ENCODE measurements around the gene BMPR1B.

BMPR1B gene

DNA sequence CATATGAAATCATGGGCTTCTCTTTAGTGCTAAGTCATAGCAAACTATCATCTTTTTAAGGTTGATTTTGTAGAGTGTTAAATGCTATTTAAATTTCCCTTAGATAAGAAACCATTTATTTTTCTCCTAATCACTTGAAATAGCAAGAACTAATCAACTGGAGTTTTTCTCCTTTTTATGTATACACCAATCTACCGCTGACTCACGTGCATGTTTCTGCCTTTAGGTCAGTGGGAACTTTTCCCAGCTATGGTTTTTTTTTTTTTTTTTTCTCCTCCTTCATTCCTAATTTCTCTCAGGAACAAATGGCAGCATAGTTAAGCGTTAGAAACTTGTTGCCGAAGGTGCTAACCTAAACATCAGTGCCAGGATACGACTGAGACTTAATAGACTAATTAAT is 176.4 kb downstream of the BMPR1B start:
- H3K9ac ChIP-seq (ENCODE audit: low read length), result no peak overlapping the region
- WGBS (ENCODE audit: extremely low coverage, insufficient coverage, insufficient read length), result no CpG with 5 or more reads among the region's 5 CpGs
- peak; percentile 29 to 68 for DNase-seq
- no peak overlapping the region for H4K91ac ChIP-seq (ENCODE audit: low read depth, low read length)
- H3K4me1 ChIP-seq (ENCODE audit: control insufficient read depth in 1 of 2, insufficient read depth in 2 of 2, low read length in 2 of 2), result peaks cover 0 to 2% of the 10 kb centered on the region in 2 experiments
- no peak overlapping the region for H3K27ac ChIP-seq (ENCODE audit: low read depth, low read length)
- H2AK5ac ChIP-seq (ENCODE audit: low read length), result no peak overlapping the region
- no peak overlapping the region for H2AFZ ChIP-seq (ENCODE audit: insufficient read depth, low read length, poor library complexity)
- no peak overlapping the region for H3K18ac ChIP-seq (ENCODE audit: low read length)
- H2BK12ac ChIP-seq (ENCODE audit: low read length), result no peak overlapping the region
- no peak overlapping the region for H3K14ac ChIP-seq (ENCODE audit: low read length)
- no peaks in the 10 kb centered on the region for H3K27me3 ChIP-seq (ENCODE audit: insufficient read depth, low read length)
- H3K79me2 ChIP-seq (ENCODE audit: control insufficient read depth, insufficient read depth, low read length, poor library complexity), result no peaks in the 10 kb centered on the region
- H4K12ac ChIP-seq (ENCODE audit: low read depth, low read length), result no peak overlapping the region
- H3K4ac ChIP-seq (ENCODE audit: low read depth, low read length), result no peak overlapping the region
- no peak overlapping the region for H3K23ac ChIP-seq (ENCODE audit: low read length)
- no peak overlapping the region for H2BK120ac ChIP-seq (ENCODE audit: insufficient read depth, low read length, poor library complexity)
- H3K9me3 ChIP-seq (ENCODE audit: insufficient read depth, low read depth, low read length), result no peaks in the 10 kb centered on the region
- no peaks in the 10 kb centered on the region for H3K36me3 ChIP-seq (ENCODE audit: control insufficient read depth in 1 of 2, insufficient read depth in 2 of 2, low read length in 2 of 2)
- H4K8ac ChIP-seq (ENCODE audit: low read depth, low read length), result no peak overlapping the region
- H3K4me2 ChIP-seq (ENCODE audit: low read length), result no peak overlapping the region
- no peaks in the 10 kb centered on the region for H3K79me1 ChIP-seq (ENCODE audit: low read length)
- no peak overlapping the region for H2BK5ac ChIP-seq (ENCODE audit: low read depth, low read length, poor library complexity)
- H3K4me3 ChIP-seq (ENCODE audit: low read depth, low read length), result no peak overlapping the region

DNA sequence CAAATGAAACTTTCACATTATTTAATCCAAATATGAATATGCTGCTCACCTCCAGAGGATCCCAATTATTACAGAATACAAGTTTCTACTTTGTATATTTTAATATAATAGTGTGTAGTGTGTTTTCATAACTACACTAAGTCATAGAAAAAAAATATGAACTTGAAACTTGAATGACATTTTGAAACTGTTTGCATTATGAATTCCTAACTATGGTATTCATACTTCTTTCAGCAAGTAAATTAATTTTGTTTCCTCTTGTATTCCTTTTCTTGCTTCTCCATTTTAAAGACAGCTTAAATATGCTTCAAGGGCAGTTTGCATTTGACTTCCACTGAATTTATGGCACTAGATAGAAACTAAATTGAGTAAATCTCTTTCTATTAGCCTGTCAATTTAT is 177.1 kb downstream of the BMPR1B start:
- H3K4me1 ChIP-seq (ENCODE audit: control insufficient read depth in 1 of 2, insufficient read depth in 2 of 2, low read length in 2 of 2), result peaks cover 0 to 2% of the 10 kb centered on the region in 2 experiments
- no peaks in the 10 kb centered on the region for H3K79me2 ChIP-seq (ENCODE audit: control insufficient read depth, insufficient read depth, low read length, poor library complexity)
- H2BK120ac ChIP-seq (ENCODE audit: insufficient read depth, low read length, poor library complexity), result no peak overlapping the region

GRCh38 chr4:94936854-94937253 is 179.1 kb downstream of the BMPR1B start:
- no peak overlapping the region for H4K8ac ChIP-seq (ENCODE audit: low read depth, low read length)
- no peak overlapping the region for H3K18ac ChIP-seq (ENCODE audit: low read length)
- H3K4me3 ChIP-seq (ENCODE audit: low read depth, low read length), result no peak overlapping the region
- no peak overlapping the region for H3K4ac ChIP-seq (ENCODE audit: low read depth, low read length)
- no peak overlapping the region for H3K4me2 ChIP-seq (ENCODE audit: low read length)
- H3K79me2 ChIP-seq (ENCODE audit: control insufficient read depth, insufficient read depth, low read length, poor library complexity), result no peaks in the 10 kb centered on the region
- DNase-seq, result no peak
- H3K9ac ChIP-seq (ENCODE audit: low read length), result no peak overlapping the region
- no peaks in the 10 kb centered on the region for H3K27me3 ChIP-seq (ENCODE audit: insufficient read depth, low read length)
- no peak overlapping the region for H3K27ac ChIP-seq (ENCODE audit: low read depth, low read length)
- H4K91ac ChIP-seq (ENCODE audit: low read depth, low read length), result no peak overlapping the region
- H3K9me3 ChIP-seq (ENCODE audit: insufficient read depth, low read depth, low read length), result no peaks in the 10 kb centered on the region
- no peaks in the 10 kb centered on the region for H3K36me3 ChIP-seq (ENCODE audit: control insufficient read depth in 1 of 2, insufficient read depth in 2 of 2, low read length in 2 of 2)
- no peak overlapping the region for H2AK5ac ChIP-seq (ENCODE audit: low read length)
- WGBS (ENCODE audit: extremely low coverage, insufficient coverage, insufficient read length), result no CpG with 5 or more reads among the region's 4 CpGs
- no peak overlapping the region for H2BK5ac ChIP-seq (ENCODE audit: low read depth, low read length, poor library complexity)
- no peaks in the 10 kb centered on the region for H3K79me1 ChIP-seq (ENCODE audit: low read length)
- no peak overlapping the region for H3K23ac ChIP-seq (ENCODE audit: low read length)
- H2BK120ac ChIP-seq (ENCODE audit: insufficient read depth, low read length, poor library complexity), result no peak overlapping the region
- no peak overlapping the region for H4K12ac ChIP-seq (ENCODE audit: low read depth, low read length)
- no peak overlapping the region for H3K14ac ChIP-seq (ENCODE audit: low read length)
- no peak overlapping the region for H2AFZ ChIP-seq (ENCODE audit: insufficient read depth, low read length, poor library complexity)
- H2BK12ac ChIP-seq (ENCODE audit: low read length), result no peak overlapping the region
- no peaks in the 10 kb centered on the region for H3K4me1 ChIP-seq (ENCODE audit: control insufficient read depth in 1 of 2, insufficient read depth in 2 of 2, low read length in 2 of 2)

More for the DNA sequence above, 177.1 kb downstream of the BMPR1B start:
- no peak for DNase-seq
- Histone ChIP-seq H3K23ac (ENCODE audit: low read length) (no peak overlapping the region), H3K9ac (ENCODE audit: low read length) (no peak overlapping the region), H3K4me3 (ENCODE audit: low read depth, low read length) (no peak overlapping the region), H3K79me1 (ENCODE audit: low read length) (no peaks in the 10 kb centered on the region), H3K27me3 (ENCODE audit: insufficient read depth, low read length) (no peaks in the 10 kb centered on the region), H3K18ac (ENCODE audit: low read length) (no peak overlapping the region), H2BK5ac (ENCODE audit: low read depth, low read length, poor library complexity) (no peak overlapping the region), H3K14ac (ENCODE audit: low read length) (no peak overlapping the region), H4K91ac (ENCODE audit: low read depth, low read length) (no peak overlapping the region), H3K4me2 (ENCODE audit: low read length) (no peak overlapping the region), H3K9me3 (ENCODE audit: insufficient read depth, low read depth, low read length) (no peaks in the 10 kb centered on the region), H3K27ac (ENCODE audit: low read depth, low read length) (no peak overlapping the region), H2BK12ac (ENCODE audit: low read length) (no peak overlapping the region), H4K12ac (ENCODE audit: low read depth, low read length) (no peak overlapping the region), H3K36me3 (ENCODE audit: control insufficient read depth in 1 of 2, insufficient read depth in 2 of 2, low read length in 2 of 2) (no peaks in the 10 kb centered on the region), H2AFZ (ENCODE audit: insufficient read depth, low read length, poor library complexity) (no peak overlapping the region), H2AK5ac (ENCODE audit: low read length) (no peak overlapping the region), H4K8ac (ENCODE audit: low read depth, low read length) (no peak overlapping the region), H3K4ac (ENCODE audit: low read depth, low read length) (no peak overlapping the region)

- H4K12ac ChIP-seq (ENCODE audit: low read depth, low read length), result no peak overlapping the region
- no peaks in the 10 kb centered on the region for H3K27me3 ChIP-seq (ENCODE audit: insufficient read depth, low read length)
- H2BK12ac ChIP-seq (ENCODE audit: low read length), result no peak overlapping the region
- no peak for DNase-seq
- H3K23ac ChIP-seq (ENCODE audit: low read length), result no peak overlapping the region
- H3K9ac ChIP-seq (ENCODE audit: low read length), result no peak overlapping the region
- H3K79me1 ChIP-seq (ENCODE audit: low read length), result no peaks in the 10 kb centered on the region
- no peak overlapping the region for H3K4me3 ChIP-seq (ENCODE audit: low read depth, low read length)
- no peak overlapping the region for H2BK5ac ChIP-seq (ENCODE audit: low read depth, low read length, poor library complexity)
- no peak overlapping the region for H3K4ac ChIP-seq (ENCODE audit: low read depth, low read length)
- H4K8ac ChIP-seq (ENCODE audit: low read depth, low read length), result no peak overlapping the region
- H3K36me3 ChIP-seq (ENCODE audit: control insufficient read depth in 1 of 2, insufficient read depth in 2 of 2, low read length in 2 of 2), result no peaks in the 10 kb centered on the region
- no CpG with 5 or more reads among the region's 2 CpGs for WGBS (ENCODE audit: extremely low coverage, insufficient coverage, insufficient read length)
- no peaks in the 10 kb centered on the region for H3K4me1 ChIP-seq (ENCODE audit: control insufficient read depth in 1 of 2, insufficient read depth in 2 of 2, low read length in 2 of 2)
- no peak overlapping the region for H3K27ac ChIP-seq (ENCODE audit: low read depth, low read length)
- no peaks in the 10 kb centered on the region for H3K79me2 ChIP-seq (ENCODE audit: control insufficient read depth, insufficient read depth, low read length, poor library complexity)
- no peak overlapping the region for H2BK120ac ChIP-seq (ENCODE audit: insufficient read depth, low read length, poor library complexity)
- no peak overlapping the region for H3K18ac ChIP-seq (ENCODE audit: low read length)
- no peak overlapping the region for H3K4me2 ChIP-seq (ENCODE audit: low read length)
- no peak overlapping the region for H2AFZ ChIP-seq (ENCODE audit: insufficient read depth, low read length, poor library complexity)
- no peak overlapping the region for H3K14ac ChIP-seq (ENCODE audit: low read length)
- no peak overlapping the region for H2AK5ac ChIP-seq (ENCODE audit: low read length)
- no peak overlapping the region for H4K91ac ChIP-seq (ENCODE audit: low read depth, low read length)
- no peaks in the 10 kb centered on the region for H3K9me3 ChIP-seq (ENCODE audit: insufficient read depth, low read depth, low read length)
Observed at GRCh38 chr4:94939791-94940519, 182.2 kb downstream of the BMPR1B start.

All from trophoblast cell (in vitro differentiated cells and primary cell).